GM12878 (cell line): ENCODE data around the gene OR7G3. TPM values are rescaled to one million over a fixed set of nuclear protein-coding genes. Genes with fewer than 3 reads are reported as not detected.

Source experiments
- ATAC-seq: fragments of 200-7000 bp; cut with Tn5 transposase; 3 replicates; pipeline ENCODE4 v1.9.1; 2020; ENCODE audit warnings: mild to moderate bottlenecking, moderate library complexity
- BruUV-seq: library from RNA; stranded (reverse); fragments of 400-500 nt; replicated peaks from 2 replicates; lab custom pipeline; 2021; lab: Mats Ljungman, UMichigan
- CTCF ChIA-PET: fragments of 300-600 bp; sonication (Branson Sonifier 250); formaldehyde crosslinking; extraction: SDS; loops from one replicate; lab custom pipeline; 2021; ENCODE audit warnings: inconsistent platforms; lab: Yijun Ruan, JAX
- POLR2A ChIA-PET: fragments of 350-600 bp; formaldehyde crosslinking; extraction: SDS; loops from one replicate; lab custom pipeline; 2021; ENCODE audit warnings: inconsistent platforms; lab: Charles Lee
- RAD21 ChIA-PET: fragments of 300-600 bp; sonication (Branson Sonifier 250); formaldehyde crosslinking; loops from one replicate; lab custom pipeline; 2023; ENCODE audit warnings: antibody characterized with exemption; ENCODE audit not compliant: unreplicated experiment; lab: Charles Lee
- SMC1A ChIA-PET: fragments of 300-600 bp; sonication (Branson Sonifier 250); formaldehyde crosslinking; loops from one replicate; lab custom pipeline; 2023; ENCODE audit not compliant: unreplicated experiment, uncharacterized antibody; lab: Charles Lee
- DNase-seq: peaks from one replicate; pipeline ENCODE4 v3.0.0-alpha.2; 2011; ENCODE audit warnings: low read depth, low spot score
- FAIRE-seq: peaks from 3 replicates; lab custom pipeline; 2011; peaks lifted over from hg19 to GRCh38; lab: Jason Lieb, UNC
- H2AFZ ChIP-seq: 2 replicates; pipeline ENCODE4 v1.6.0; 2011; ENCODE audit warnings: low read depth, low read length, control low read depth; ENCODE audit not compliant: control insufficient read depth
- H3K27ac ChIP-seq: 2 replicates; pipeline ENCODE4 v1.5.1; 2011; ENCODE audit warnings: control low read depth; ENCODE audit not compliant: control insufficient read depth, insufficient read depth
- H3K27me3 ChIP-seq, 2 experiments: replicated peaks in 1 of 2; 2 replicates each; pipeline versions ENCODE4 v1.6.0 to v1.6.1; 2011; ENCODE audit warnings: low read length in 1 of 2; ENCODE audit not compliant: control insufficient read depth in 2 of 2, insufficient read depth in 2 of 2
- H3K36me3 ChIP-seq, 2 experiments: 2 replicates each; pipeline ENCODE4 v1.5.1; 2011; ENCODE audit warnings: low read length in 1 of 2; ENCODE audit not compliant: control insufficient read depth in 2 of 2, insufficient read depth in 2 of 2
- H3K4me1 ChIP-seq: 2 replicates; pipeline ENCODE4 v1.6.1; 2011; ENCODE audit warnings: mild to moderate bottlenecking, low read length, moderate library complexity, mixed read lengths; ENCODE audit not compliant: control insufficient read depth, insufficient read depth
- H3K4me2 ChIP-seq: 2 replicates; pipeline ENCODE4 v1.6.0; 2011; ENCODE audit warnings: control low read depth; ENCODE audit not compliant: control insufficient read depth, insufficient read depth
- H3K4me3 ChIP-seq: fragments of 200-600 bp; sonication (generic); 2 replicates; pipeline ENCODE4 v1.5.1; 2016
- H3K79me2 ChIP-seq: 2 replicates; pipeline ENCODE4 v1.6.0; 2011; ENCODE audit warnings: low read length; ENCODE audit not compliant: control insufficient read depth, insufficient read depth
- H3K9ac ChIP-seq: 2 replicates; pipeline ENCODE4 v1.8.0; 2011; ENCODE audit warnings: low read length, control low read depth, mixed read lengths; ENCODE audit not compliant: control insufficient read depth, insufficient read depth
- H3K9me3 ChIP-seq: replicated peaks from 3 replicates; pipeline ENCODE4 v1.5.1; 2011; ENCODE audit warnings: mild to moderate bottlenecking, low read length; ENCODE audit not compliant: control insufficient read depth, insufficient read depth
- H4K20me1 ChIP-seq: 2 replicates; pipeline ENCODE4 v1.6.0; 2011; ENCODE audit not compliant: control insufficient read depth, insufficient read depth
- BACH1 ChIP-seq: fragments of 450-650 bp; IDR thresholded peaks from 2 replicates; pipeline ENCODE4 v1.6.1; 2017; ENCODE audit warnings: mild to moderate bottlenecking, borderline replicate concordance
- BCL11A ChIP-seq: IDR thresholded peaks from 2 replicates; pipeline ENCODE4 v1.6.1; 2011; ENCODE audit warnings: low read depth, low read length
- CEBPB ChIP-seq, 2 experiments: fragments of 150-350 bp in 1 of 2; IDR thresholded peaks; 2 replicates each; pipeline ENCODE4 v1.6.1; 2012 to 2014; ENCODE audit warnings: low read depth in 2 of 2, low read length in 2 of 2, borderline replicate concordance in 1 of 2, inconsistent platforms in 1 of 2
- CHD1 ChIP-seq: IDR thresholded peaks from 2 replicates; pipeline ENCODE4 v1.6.1; 2012; ENCODE audit warnings: low read depth, low read length, improper control_type of control experiment
- FOXK2 ChIP-seq: fragments of 450-650 bp; IDR thresholded peaks from 2 replicates; pipeline ENCODE4 v1.6.1; 2017; ENCODE audit warnings: mild to moderate bottlenecking, moderate library complexity
- HCFC1 ChIP-seq: fragments of 150-350 bp; IDR thresholded peaks from 2 replicates; pipeline ENCODE4 v1.6.1; 2014; ENCODE audit warnings: low read length
- HDAC2 ChIP-seq: fragments of 200-600 bp; sonication (generic); IDR thresholded peaks from 2 replicates; pipeline ENCODE4 v1.6.1; 2017
- LARP7 ChIP-seq: fragments of 450-650 bp; IDR thresholded peaks from 2 replicates; pipeline ENCODE4 v1.6.1; 2017; ENCODE audit warnings: mild to moderate bottlenecking
- POLR2AphosphoS5 ChIP-seq: IDR thresholded peaks from 2 replicates; pipeline ENCODE4 v1.6.1; 2011; ENCODE audit warnings: mild to moderate bottlenecking, low read length, inconsistent platforms
- STAT3 ChIP-seq: IDR thresholded peaks from 2 replicates; pipeline ENCODE4 v1.6.1; 2011; ENCODE audit warnings: low read depth, low read length, improper control_type of control experiment
- WGBS: methylation state at CpG from one replicate; pipeline ENCODE4 v1.1.6; 2016; ENCODE audit warnings: low lambda C conversion rate; ENCODE audit not compliant: insufficient replicate concordance, insufficient coverage; ENCODE audit errors: missing lambda C conversion rate; 5-methylcytosine and 5-hydroxymethylcytosine counted together
- in situ Hi-C: fragments of 300-500 bp; cut with MboI; formaldehyde crosslinking; loops from 9 replicates; pipeline ENCODE4 v1.14.3; 2018; ENCODE audit warnings: mixed read lengths
- intact Hi-C: fragments of 100-400 bp; cut with micrococcal nuclease; formaldehyde crosslinking; loops from one replicate; pipeline ENCODE4 v1.14.2; 2022; ENCODE audit not compliant: unreplicated experiment
- polyA plus RNA-seq, 11 experiments: library from polyadenylated mRNA; depleted of rRNA in 4 of 11; unstranded in 6 of 11; stranded (reverse) in 5 of 11; fragments of >200 nt; fragmentation: Nextera tagmentation in 4 of 11; fragmentation: Illumina TruSeq in 1 of 11; extraction: Ambion mirVana in 4 of 11; extraction: Trizol in 1 of 11; gene quantifications; 1 replicate in 1 of 11; 2 replicates in 10 of 11; pipeline versions ENCODE4 v1.2.1 to v1.2.3, GENCODE V29; 2011 to 2016; ENCODE audit warnings: inconsistent platforms in 2 of 11, missing spikeins in 2 of 11, low read depth in 1 of 11
- total RNA-seq, 4 experiments: library from RNA; depleted of rRNA in 3 of 4; stranded (reverse); fragments of >200 nt in 3 of 4; fragmentation: Illumina TruSeq in 1 of 4; extraction: Trizol in 1 of 4; gene quantifications; 2 replicates each; pipeline versions ENCODE4 v1.2.1 to v1.2.3, GENCODE V29; 2013 to 2021
- TF ChIP-seq, protein P1 (sequence below), 3 experiments: IDR thresholded peaks in 2 of 3; conservative IDR thresholded peaks in 1 of 3; 2 replicates each; pipeline ENCODE4 v1.5.1; 2011; ENCODE audit warnings: low read depth in 3 of 3, low read length in 3 of 3, mild to moderate bottlenecking in 3 of 3, control low read depth in 2 of 3, moderate library complexity in 2 of 3, inconsistent platforms in 1 of 3, mixed read lengths in 1 of 3; ENCODE audit not compliant: control insufficient read depth in 2 of 3, insufficient read depth in 1 of 3; ENCODE audit errors: extremely low read depth in 1 of 3
- TF ChIP-seq, protein P2 (sequence below): IDR thresholded peaks from 2 replicates; pipeline ENCODE4 v1.6.1; 2011; ENCODE audit warnings: low read depth, mild to moderate bottlenecking, low read length, moderate library complexity, borderline replicate concordance; ENCODE audit errors: extremely low read depth
- TF ChIP-seq, protein P3 (sequence below): IDR thresholded peaks from 2 replicates; pipeline ENCODE4 v1.6.1; 2012; ENCODE audit warnings: low read length, inconsistent platforms

OR7G3 gene
- total and polyA plus RNA-seq, 10 of the 15 experiments (the other 5 are each of a cell fraction or from before 2014, with no cell fraction given) = not detected

DNA sequence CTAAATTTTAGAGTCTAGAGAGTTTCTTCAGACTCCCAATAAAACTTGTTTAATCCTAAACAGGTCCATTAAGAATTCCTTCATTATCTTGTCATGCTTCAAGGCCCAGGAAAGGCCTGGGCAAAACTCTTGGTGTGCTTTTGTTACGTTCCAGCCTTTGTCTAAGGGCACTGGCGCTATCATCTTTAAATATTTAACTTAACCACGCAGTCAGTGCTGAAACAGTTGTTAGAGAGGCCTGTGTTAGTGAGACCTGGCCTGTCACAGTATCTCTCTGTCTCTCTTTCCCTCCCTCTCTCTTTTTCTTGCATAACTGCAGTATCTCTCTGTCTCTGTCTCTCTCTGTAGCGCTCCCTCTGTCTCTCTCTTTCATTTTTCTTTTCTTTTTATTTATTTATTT is 48.1 kb downstream of the OR7G3 start:
- Histone ChIP-seq H3K27me3 (no peaks in the 10 kb centered on the region), H3K9me3 (no peaks in the 10 kb centered on the region; the same call in 2 of the 3 replicates), H3K36me3 (no peaks in the 10 kb centered on the region), H3K4me3 (no peak overlapping the region), H3K27ac (no peak overlapping the region), H3K79me2 (no peaks in the 10 kb centered on the region), H2AFZ (no peak overlapping the region), H4K20me1 (no peaks in the 10 kb centered on the region), H3K9ac (no peak overlapping the region), H3K4me1 (no peaks in the 10 kb centered on the region), H3K4me2 (no peak overlapping the region)
- no TSS peak for BruUV-seq
- ATAC-seq (no peak), DNase-seq (no peak), FAIRE-seq (no peak)
- ChIA-PET RAD21 (no interaction called here), POLR2A (no interaction called here), CTCF (no interaction called here), SMC1A (no interaction called here)
- 47% methylated on average over 4 of the region's 4 CpGs for WGBS
- in situ Hi-C loops = no loop called here
- no peak for TF ChIP-seq BCL11A
- TF ChIP-seq, protein P1, sequence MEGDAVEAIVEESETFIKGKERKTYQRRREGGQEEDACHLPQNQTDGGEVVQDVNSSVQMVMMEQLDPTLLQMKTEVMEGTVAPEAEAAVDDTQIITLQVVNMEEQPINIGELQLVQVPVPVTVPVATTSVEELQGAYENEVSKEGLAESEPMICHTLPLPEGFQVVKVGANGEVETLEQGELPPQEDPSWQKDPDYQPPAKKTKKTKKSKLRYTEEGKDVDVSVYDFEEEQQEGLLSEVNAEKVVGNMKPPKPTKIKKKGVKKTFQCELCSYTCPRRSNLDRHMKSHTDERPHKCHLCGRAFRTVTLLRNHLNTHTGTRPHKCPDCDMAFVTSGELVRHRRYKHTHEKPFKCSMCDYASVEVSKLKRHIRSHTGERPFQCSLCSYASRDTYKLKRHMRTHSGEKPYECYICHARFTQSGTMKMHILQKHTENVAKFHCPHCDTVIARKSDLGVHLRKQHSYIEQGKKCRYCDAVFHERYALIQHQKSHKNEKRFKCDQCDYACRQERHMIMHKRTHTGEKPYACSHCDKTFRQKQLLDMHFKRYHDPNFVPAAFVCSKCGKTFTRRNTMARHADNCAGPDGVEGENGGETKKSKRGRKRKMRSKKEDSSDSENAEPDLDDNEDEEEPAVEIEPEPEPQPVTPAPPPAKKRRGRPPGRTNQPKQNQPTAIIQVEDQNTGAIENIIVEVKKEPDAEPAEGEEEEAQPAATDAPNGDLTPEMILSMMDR (IDR thresholded peaks at IDR 0.05 in 2 of 3, conservative IDR thresholded peaks at IDR 0.05 in 1 of 3; ENCODE audit: control insufficient read depth in 2 of 3, extremely low read depth in 1 of 3, insufficient read depth in 1 of 3, low read depth in 3 of 3, low read length in 3 of 3) = no peak
- TF ChIP-seq, protein P2, sequence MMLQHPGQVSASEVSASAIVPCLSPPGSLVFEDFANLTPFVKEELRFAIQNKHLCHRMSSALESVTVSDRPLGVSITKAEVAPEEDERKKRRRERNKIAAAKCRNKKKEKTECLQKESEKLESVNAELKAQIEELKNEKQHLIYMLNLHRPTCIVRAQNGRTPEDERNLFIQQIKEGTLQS = no peak
- TF ChIP-seq LARP7 = no peak
- TF ChIP-seq CHD1 = no peak
- TF ChIP-seq, protein P3, sequence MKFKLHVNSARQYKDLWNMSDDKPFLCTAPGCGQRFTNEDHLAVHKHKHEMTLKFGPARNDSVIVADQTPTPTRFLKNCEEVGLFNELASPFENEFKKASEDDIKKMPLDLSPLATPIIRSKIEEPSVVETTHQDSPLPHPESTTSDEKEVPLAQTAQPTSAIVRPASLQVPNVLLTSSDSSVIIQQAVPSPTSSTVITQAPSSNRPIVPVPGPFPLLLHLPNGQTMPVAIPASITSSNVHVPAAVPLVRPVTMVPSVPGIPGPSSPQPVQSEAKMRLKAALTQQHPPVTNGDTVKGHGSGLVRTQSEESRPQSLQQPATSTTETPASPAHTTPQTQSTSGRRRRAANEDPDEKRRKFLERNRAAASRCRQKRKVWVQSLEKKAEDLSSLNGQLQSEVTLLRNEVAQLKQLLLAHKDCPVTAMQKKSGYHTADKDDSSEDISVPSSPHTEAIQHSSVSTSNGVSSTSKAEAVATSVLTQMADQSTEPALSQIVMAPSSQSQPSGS = no peak
- TF ChIP-seq BACH1 = no peak
- TF ChIP-seq FOXK2 = no peak
- no peak for TF ChIP-seq HDAC2
- no peak for TF ChIP-seq HCFC1
- TF ChIP-seq POLR2AphosphoS5 = no peak
- no peak for TF ChIP-seq STAT3
- no peak for TF ChIP-seq CEBPB (IDR thresholded peaks at IDR 0.05; ENCODE audit: borderline replicate concordance in 1 of 2, low read depth in 2 of 2, low read length in 2 of 2)
- intact Hi-C loops = loop anchor here (10.0 kb wide), 1 partner anchor 424 kb away; no protein-coding TSS in a partner anchor
